Suprapubic skin (tissue), 4 donors: ENCODE measurements around the gene FCRL6. TPM values are rescaled to one million over a fixed set of nuclear protein-coding genes. Genes with fewer than 3 reads are reported as not detected.

Experiments
- DNase-seq, 2 donors: peaks; one replicate each; pipeline ENCODE4 v3.0.0-alpha.2; 2019; ENCODE audit warnings: low spot score in 2 of 2
- H3K27ac ChIP-seq: fragments of 200-600 bp; sonication (generic); one replicate; pipeline ENCODE4 v1.5.1; 2019
- H3K27me3 ChIP-seq: fragments of 200-600 bp; sonication (generic); one replicate; pipeline ENCODE4 v1.5.1; 2019
- H3K36me3 ChIP-seq: fragments of 200-600 bp; sonication (generic); one replicate; pipeline ENCODE4 v1.5.1; 2019
- H3K4me1 ChIP-seq: fragments of 200-600 bp; sonication (generic); one replicate; pipeline ENCODE4 v1.5.1; 2019
- H3K4me3 ChIP-seq: fragments of 200-600 bp; sonication (generic); one replicate; pipeline ENCODE4 v1.5.1; 2019; ENCODE audit warnings: mild to moderate bottlenecking
- H3K9me3 ChIP-seq: fragments of 200-600 bp; sonication (generic); one replicate; pipeline ENCODE4 v1.5.1; 2019
- CTCF ChIP-seq, 2 donors: fragments of 200-600 bp in 1 of 2; fragments of 450-650 bp in 1 of 2; sonication (generic) in 1 of 2; IDR thresholded peaks; one replicate each; pipeline ENCODE4 v1.5.1; 2016 to 2019; ENCODE audit warnings: antibody characterized with exemption in 2 of 2, mild to moderate bottlenecking in 1 of 2, moderate library complexity in 1 of 2
- EP300 ChIP-seq: sonication (generic); formaldehyde crosslinking; IDR thresholded peaks from one replicate; pipeline ENCODE4 v1.6.1; 2017; ENCODE audit warnings: antibody characterized with exemption
- POLR2A ChIP-seq, 2 donors: fragments of 450-650 bp; IDR thresholded peaks; one replicate each; pipeline ENCODE4 v1.6.1; 2017; ENCODE audit warnings: antibody characterized with exemption in 2 of 2, mild to moderate bottlenecking in 2 of 2, moderate library complexity in 2 of 2
- POLR2AphosphoS5 ChIP-seq, 3 donors: sonication (generic); formaldehyde crosslinking; IDR thresholded peaks; one replicate each; pipeline ENCODE4 v1.6.1; 2017; ENCODE audit warnings: antibody characterized with exemption in 3 of 3
- WGBS: methylation state at CpG from one replicate; pipeline ENCODE4 v1.1.5; 2018; 5-methylcytosine and 5-hydroxymethylcytosine counted together
- total RNA-seq, 4 donors: library from RNA; depleted of rRNA; stranded (reverse); fragments of >200 nt; gene quantifications; one replicate each; pipeline ENCODE4 v1.1.0, GENCODE V29; 2016

Gene FCRL6
- total RNA-seq, 4 donors from 2014 or later = 0.49 TPM; not detected in 3

GRCh38 chr1:159843459-159843858 lies 41.3 kb downstream of the FCRL6 start:
- Histone ChIP-seq H3K4me3 (no peak overlapping the region), H3K36me3 (no peaks in the 10 kb centered on the region), H3K27ac (no peak overlapping the region), H3K4me1 (peaks cover 8% of the 10 kb centered on the region), H3K27me3 (no peaks in the 10 kb centered on the region), H3K9me3 (no peaks in the 10 kb centered on the region)
- DNase-seq = no peak
- 65% methylated on average over 4 of the region's 4 CpGs for WGBS
- TF ChIP-seq POLR2A (IDR thresholded peaks at IDR 0.05) (no peak), CTCF (IDR thresholded peaks at IDR 0.05) (no peak), EP300 (no peak), POLR2AphosphoS5 (IDR thresholded peaks at IDR 0.05) (no peak)

GRCh38 chr1:159845751-159846629 lies 43.8 kb downstream of the FCRL6 start:
- H3K36me3 ChIP-seq = no peaks in the 10 kb centered on the region
- TF ChIP-seq CTCF (IDR thresholded peaks at IDR 0.05) (no peak), EP300 (no peak), POLR2AphosphoS5 (IDR thresholded peaks at IDR 0.05) (no peak), POLR2A (IDR thresholded peaks at IDR 0.05) (no peak)
- H3K9me3 ChIP-seq = no peaks in the 10 kb centered on the region
- peak overlapping the region; percentile 41 for H3K27ac ChIP-seq
- H3K4me1 ChIP-seq = peaks cover 13% of the 10 kb centered on the region
- 64% methylated on average over 10 of the region's 13 CpGs for WGBS
- no peaks in the 10 kb centered on the region for H3K27me3 ChIP-seq
- H3K4me3 ChIP-seq = no peak overlapping the region
- DNase-seq = no peak

- no peak for DNase-seq
- Histone ChIP-seq H3K9me3 (no peaks in the 10 kb centered on the region), H3K4me3 (no peak overlapping the region), H3K27me3 (no peaks in the 10 kb centered on the region), H3K27ac (no peak overlapping the region), H3K4me1 (peaks cover 13% of the 10 kb centered on the region), H3K36me3 (no peaks in the 10 kb centered on the region)
- no peak for TF ChIP-seq EP300
- TF ChIP-seq POLR2A (IDR thresholded peaks at IDR 0.05) = no peak
- TF ChIP-seq POLR2AphosphoS5 (IDR thresholded peaks at IDR 0.05) = no peak
- no peak for TF ChIP-seq CTCF (IDR thresholded peaks at IDR 0.05)
- WGBS = 61% methylated on average over 4 of the region's 4 CpGs
Measured at GRCh38 chr1:159847231-159847630, 45.1 kb downstream of the FCRL6 start.

GRCh38 chr1:159848326-159848725 lies 46.2 kb downstream of the FCRL6 start:
- 39% methylated on average over 3 of the region's 3 CpGs for whole genome bisulfite sequencing
- no peaks in the 10 kb centered on the region for H3K36me3 ChIP-seq
- no peak overlapping the region for H3K4me3 ChIP-seq
- TF ChIP-seq EP300 (no peak), POLR2A (IDR thresholded peaks at IDR 0.05) (no peak), POLR2AphosphoS5 (IDR thresholded peaks at IDR 0.05) (no peak), CTCF (IDR thresholded peaks at IDR 0.05) (no peak)
- H3K9me3 ChIP-seq = no peaks in the 10 kb centered on the region
- no peak for DNase-seq
- no peak overlapping the region for H3K27ac ChIP-seq
- peaks cover 14% of the 10 kb centered on the region for H3K4me1 ChIP-seq
- H3K27me3 ChIP-seq = no peaks in the 10 kb centered on the region

GRCh38 chr1:159849626-159850366 lies 47.6 kb downstream of the FCRL6 start:
- no peak for DNase-seq
- H3K4me1 ChIP-seq = peaks cover 25% of the 10 kb centered on the region
- 36% methylated on average over 2 of the region's 2 CpGs for WGBS
- H3K27ac ChIP-seq = no peak overlapping the region
- no peaks in the 10 kb centered on the region for H3K27me3 ChIP-seq
- H3K4me3 ChIP-seq = no peak overlapping the region
- TF ChIP-seq POLR2A (IDR thresholded peaks at IDR 0.05) (no peak), POLR2AphosphoS5 (IDR thresholded peaks at IDR 0.05) (no peak), EP300 (no peak), CTCF (IDR thresholded peaks at IDR 0.05) (no peak)
- H3K9me3 ChIP-seq = no peaks in the 10 kb centered on the region
- H3K36me3 ChIP-seq = no peaks in the 10 kb centered on the region
